GM18505 (cell line): ENCODE results near the gene GIPC2.

Experiments used
- ATAC-seq: cut with Tn5 transposase; IDR thresholded peaks from one replicate; pipeline ENCODE4 v1.9.1; 2021; ENCODE audit not compliant: unreplicated experiment
- POLR2A ChIP-seq: IDR thresholded peaks from 4 replicates; pipeline ENCODE4 v1.6.1; 2011; ENCODE audit warnings: borderline replicate concordance; ENCODE audit not compliant: insufficient read depth, insufficient read length; ENCODE audit errors: extremely low read depth

The GIPC2 gene

GRCh38 chr1:78146205-78146771, 100.5 kb downstream of the GIPC2 start:
- TF ChIP-seq POLR2A, result no peak
- no peak for ATAC-seq

GRCh38 chr1:78147031-78147430, 101.3 kb downstream of the GIPC2 start:
- TF ChIP-seq POLR2A, result no peak
- ATAC-seq, result no peak

- no peak for TF ChIP-seq POLR2A
- ATAC-seq, result no peak
These were observed 107.4 kb downstream of the GIPC2 start for GRCh38 chr1:78153092-78153736.

- ATAC-seq, result no peak
- no peak for TF ChIP-seq POLR2A
These were observed 109.4 kb downstream of the GIPC2 start for GRCh38 chr1:78155121-78155520.

GRCh38 chr1:78156805-78157521, 111.2 kb downstream of the GIPC2 start:
- no peak for ATAC-seq
- TF ChIP-seq POLR2A, result no peak

GRCh38 chr1:78165816-78166215, 120.0 kb downstream of the GIPC2 start:
- ATAC-seq, result no peak
- no peak for TF ChIP-seq POLR2A

GRCh38 chr1:78168306-78168705, 122.5 kb downstream of the GIPC2 start:
- no peak for TF ChIP-seq POLR2A
- no peak for ATAC-seq

GRCh38 chr1:78170859-78171258, 125.1 kb downstream of the GIPC2 start:
- TF ChIP-seq POLR2A, result no peak
- no peak for ATAC-seq

GRCh38 chr1:78171736-78172590, 126.2 kb downstream of the GIPC2 start:
- no peak for TF ChIP-seq POLR2A
- ATAC-seq, result no peak

- TF ChIP-seq POLR2A, result no peak
These were observed 130.7 kb downstream of the GIPC2 start for GRCh38 chr1:78176448-78176847.

GRCh38 chr1:78177708-78178270, 132.0 kb downstream of the GIPC2 start:
- TF ChIP-seq POLR2A, result no peak
- ATAC-seq, result no peak

More at GRCh38 chr1:78176448-78176847, 130.7 kb downstream of the GIPC2 start:
- ATAC-seq, result no peak

GRCh38 chr1:78178816-78179215, 133.1 kb downstream of the GIPC2 start:
- no peak for TF ChIP-seq POLR2A
- ATAC-seq, result no peak
